HUES64 (cell line): ENCODE data around the gene GALNT17.

ENCODE experiments used
- H3K27ac ChIP-seq: 2 replicates; pipeline ENCODE4 v1.7.0; 2013; ENCODE audit warnings: low read depth, low read length, inconsistent platforms
- H3K27me3 ChIP-seq: 2 replicates; pipeline ENCODE4 v1.6.1; 2013; ENCODE audit warnings: mild to moderate bottlenecking, low read length; ENCODE audit not compliant: insufficient read depth
- H3K36me3 ChIP-seq: 2 replicates; pipeline ENCODE4 v1.6.1; 2013; ENCODE audit warnings: mild to moderate bottlenecking, low read length; ENCODE audit not compliant: insufficient read depth
- H3K4me1 ChIP-seq: 2 replicates; pipeline ENCODE4 v1.6.1; 2013; ENCODE audit warnings: mild to moderate bottlenecking, low read length, moderate library complexity; ENCODE audit not compliant: insufficient read depth
- H3K4me3 ChIP-seq: 2 replicates; pipeline ENCODE4 v1.5.1; 2013; ENCODE audit warnings: mild to moderate bottlenecking, low read length, moderate library complexity
- H3K9ac ChIP-seq: 2 replicates; pipeline ENCODE4 v1.6.1; 2013; ENCODE audit warnings: mild to moderate bottlenecking, low read depth, low read length
- H3K9me3 ChIP-seq: 2 replicates; pipeline ENCODE4 v1.6.1; 2013; ENCODE audit warnings: low read depth, low read length; ENCODE audit not compliant: insufficient read depth
- WGBS: fragments of 150-250, 120-280 bp; methylation state at CpG from one replicate; pipeline ENCODE4 v1.1.7; 2013; ENCODE audit warnings: missing lambda C conversion rate; 5-methylcytosine and 5-hydroxymethylcytosine counted together

GALNT17 gene

GRCh38 chr7:71687831-71688599, 556.1 kb downstream of the GALNT17 start:
- H3K9ac ChIP-seq, result no peak overlapping the region
- H3K36me3 ChIP-seq, result peaks cover 2% of the 10 kb centered on the region; the same call in 1 of the 2 replicates
- peaks cover 5% of the 10 kb centered on the region for H3K4me1 ChIP-seq
- H3K4me3 ChIP-seq, result no peak overlapping the region
- H3K9me3 ChIP-seq, result no peaks in the 10 kb centered on the region
- no peak overlapping the region for H3K27ac ChIP-seq
- no peaks in the 10 kb centered on the region for H3K27me3 ChIP-seq
- 82% methylated on average over 11 of the region's 11 CpGs for WGBS

DNA sequence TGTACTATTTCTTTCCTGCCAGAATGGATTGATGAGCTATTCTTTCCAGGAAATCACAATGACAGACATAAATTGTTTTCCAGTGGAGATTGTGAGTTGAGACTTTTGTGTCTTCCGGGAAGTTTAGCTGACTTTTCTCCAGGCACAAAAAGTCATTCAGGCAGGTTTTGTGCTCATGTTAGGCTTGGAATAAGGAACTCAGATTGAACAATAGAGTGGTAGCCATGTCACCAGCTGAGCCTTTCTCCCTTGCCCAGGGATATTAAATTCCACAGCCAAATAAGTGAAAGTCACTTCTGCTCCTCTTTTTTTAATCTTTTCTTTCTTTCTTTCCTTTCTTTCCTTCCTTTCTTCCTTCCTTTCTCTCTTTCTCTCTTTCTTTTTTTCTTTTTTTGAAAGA, 559.6 kb downstream of the GALNT17 start:
- Histone ChIP-seq H3K4me3 (no peak overlapping the region), H3K9me3 (no peaks in the 10 kb centered on the region), H3K27me3 (no peaks in the 10 kb centered on the region), H3K36me3 (peaks cover 2% of the 10 kb centered on the region; the same call in 1 of the 2 replicates), H3K4me1 (no peaks in the 10 kb centered on the region; the same call in 1 of the 2 replicates), H3K9ac (no peak overlapping the region), H3K27ac (no peak overlapping the region)
- WGBS, result 85% methylated on average over 1 of the region's 1 CpG

- H3K9me3 ChIP-seq, result no peaks in the 10 kb centered on the region; the same call in 1 of the 2 replicates
- H3K36me3 ChIP-seq, result no peaks in the 10 kb centered on the region
- 95% methylated on average over 6 of the region's 6 CpGs for WGBS
- H3K4me1 ChIP-seq, result no peaks in the 10 kb centered on the region; the same call in 1 of the 2 replicates
- no peak overlapping the region for H3K9ac ChIP-seq
- H3K27ac ChIP-seq, result no peak overlapping the region
- H3K27me3 ChIP-seq, result no peaks in the 10 kb centered on the region
- no peak overlapping the region for H3K4me3 ChIP-seq
These were observed 562.7 kb downstream of the GALNT17 start for GRCh38 chr7:71694665-71695064.

- Histone ChIP-seq H3K36me3 (no peaks in the 10 kb centered on the region), H3K4me3 (no peak overlapping the region), H3K9me3 (no peaks in the 10 kb centered on the region; the same call in 1 of the 2 replicates), H3K4me1 (no peaks in the 10 kb centered on the region; the same call in 1 of the 2 replicates), H3K9ac (no peak overlapping the region), H3K27me3 (no peaks in the 10 kb centered on the region), H3K27ac (no peak overlapping the region)
- 96% methylated on average over 1 of the region's 2 CpGs for WGBS
These were observed 563.2 kb downstream of the GALNT17 start for GRCh38 chr7:71695186-71695585.

GRCh38 chr7:71696511-71696910, 564.6 kb downstream of the GALNT17 start:
- WGBS, result 100% methylated on average over 2 of the region's 2 CpGs
- no peak overlapping the region for H3K9ac ChIP-seq

GRCh38 chr7:71697400-71697799, 565.5 kb downstream of the GALNT17 start:
- Histone ChIP-seq H3K4me1 (no peaks in the 10 kb centered on the region), H3K9me3 (no peaks in the 10 kb centered on the region; the same call in 1 of the 2 replicates), H3K36me3 (no peaks in the 10 kb centered on the region), H3K27me3 (no peaks in the 10 kb centered on the region), H3K4me3 (no peak overlapping the region), H3K9ac (no peak overlapping the region), H3K27ac (no peak overlapping the region)
- WGBS, result 100% methylated on average over 3 of the region's 3 CpGs

More at GRCh38 chr7:71696511-71696910, 564.6 kb downstream of the GALNT17 start:
- Histone ChIP-seq H3K27ac (no peak overlapping the region), H3K9me3 (no peaks in the 10 kb centered on the region; the same call in 1 of the 2 replicates), H3K27me3 (no peaks in the 10 kb centered on the region), H3K4me1 (no peaks in the 10 kb centered on the region; the same call in 1 of the 2 replicates), H3K4me3 (no peak overlapping the region), H3K36me3 (no peaks in the 10 kb centered on the region)

DNA sequence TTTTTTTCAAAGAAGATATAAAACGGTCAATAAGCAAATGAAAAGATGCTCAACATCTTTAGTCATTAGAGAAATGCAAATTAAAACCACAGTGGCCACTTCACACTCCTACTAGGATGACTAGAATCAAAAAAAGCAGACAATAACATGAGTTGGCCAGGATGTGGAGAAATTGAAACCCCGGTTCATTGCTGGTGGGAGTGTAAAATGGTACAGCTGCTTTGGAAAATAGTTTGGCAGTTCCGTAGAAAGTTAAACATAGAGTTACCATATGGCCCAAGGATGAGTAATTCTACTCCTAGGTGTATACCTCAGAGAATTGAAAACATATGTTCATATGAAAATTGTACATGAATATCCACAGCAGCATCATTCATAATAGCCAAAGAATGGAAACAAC, 573.3 kb downstream of the GALNT17 start:
- Histone ChIP-seq H3K36me3 (no peaks in the 10 kb centered on the region), H3K27ac (no peak overlapping the region), H3K4me1 (no peaks in the 10 kb centered on the region), H3K27me3 (no peaks in the 10 kb centered on the region), H3K9ac (no peak overlapping the region), H3K4me3 (no peak overlapping the region), H3K9me3 (peaks cover 12% of the 10 kb centered on the region; the same call in 1 of the 2 replicates)
- 97% methylated on average over 3 of the region's 3 CpGs for WGBS

DNA sequence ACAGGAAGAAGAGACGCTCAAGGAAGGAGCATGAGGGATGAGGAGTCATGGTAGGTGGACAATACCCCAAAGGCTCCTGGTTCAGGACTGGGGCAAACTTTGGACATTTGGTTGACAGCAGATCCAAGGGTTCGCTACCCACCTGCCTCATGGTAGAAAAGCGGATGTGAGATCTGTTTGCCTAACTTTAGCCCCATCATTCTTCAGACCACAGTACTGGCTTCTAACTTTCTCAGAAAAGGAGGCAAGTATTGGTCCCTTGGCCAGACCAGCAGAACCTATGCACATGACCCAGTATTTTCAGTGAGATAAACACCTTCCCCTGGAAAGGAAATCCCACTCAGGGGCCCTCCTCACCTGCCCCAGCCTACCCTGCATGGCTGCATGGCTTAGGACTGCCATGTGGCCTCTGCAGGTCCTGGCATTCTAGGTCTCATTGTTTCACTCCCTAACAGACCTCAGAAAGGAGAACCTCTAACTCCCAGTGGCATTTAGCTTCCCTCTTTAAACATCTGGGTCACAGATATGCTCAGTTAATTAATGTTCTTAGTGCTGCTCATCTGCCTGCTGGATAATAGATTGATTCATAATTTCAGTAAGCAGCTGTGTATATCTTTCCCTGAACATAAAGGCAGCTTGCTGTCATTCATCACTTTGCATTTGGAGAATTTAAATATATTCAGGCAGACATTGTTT, 574.1 kb downstream of the GALNT17 start:
- WGBS, result 96% methylated on average over 3 of the region's 3 CpGs
- no peak overlapping the region for H3K27ac ChIP-seq
- H3K4me1 ChIP-seq, result no peaks in the 10 kb centered on the region
- H3K9me3 ChIP-seq, result peaks cover 12% of the 10 kb centered on the region; the same call in 1 of the 2 replicates
- H3K36me3 ChIP-seq, result 0 out of 2 replicates have a peak, but pooled peaks cover 3% of the 10 kb centered on the region
- H3K4me3 ChIP-seq, result no peak overlapping the region
- H3K9ac ChIP-seq, result no peak overlapping the region
- no peaks in the 10 kb centered on the region for H3K27me3 ChIP-seq

DNA sequence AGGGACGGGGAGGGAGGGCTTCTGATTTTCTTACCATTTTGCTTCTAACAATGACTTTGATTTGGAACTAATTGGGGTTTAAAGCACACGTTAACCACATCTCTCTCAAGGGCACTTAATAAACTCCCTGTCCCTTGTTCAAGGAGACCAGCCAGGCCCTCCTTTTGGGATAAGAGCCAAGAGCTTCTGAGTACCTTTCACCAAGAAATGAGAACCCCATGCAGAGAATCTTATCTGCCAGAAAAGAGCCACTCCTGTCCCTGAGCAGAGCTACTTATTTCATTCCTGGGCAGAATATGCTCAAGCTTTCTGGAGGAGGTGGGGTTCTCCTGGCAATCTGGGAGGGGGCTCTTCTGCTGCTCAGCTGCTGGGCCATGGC, 574.6 kb downstream of the GALNT17 start:
- Histone ChIP-seq H3K4me3 (no peak overlapping the region), H3K27ac (no peak overlapping the region), H3K36me3 (0 out of 2 replicates have a peak, but pooled peaks cover 3% of the 10 kb centered on the region), H3K9ac (no peak overlapping the region), H3K4me1 (no peaks in the 10 kb centered on the region), H3K27me3 (no peaks in the 10 kb centered on the region), H3K9me3 (peaks cover 12% of the 10 kb centered on the region; the same call in 1 of the 2 replicates)
- 96% methylated on average over 1 of the region's 2 CpGs for WGBS

GRCh38 chr7:71707041-71707440, 575.1 kb downstream of the GALNT17 start:
- Histone ChIP-seq H3K27me3 (no peaks in the 10 kb centered on the region), H3K4me1 (no peaks in the 10 kb centered on the region), H3K9ac (no peak overlapping the region)

GRCh38 chr7:71708710-71709109, 576.8 kb downstream of the GALNT17 start:
- Histone ChIP-seq H3K27ac (no peak overlapping the region), H3K9ac (no peak overlapping the region), H3K4me1 (no peaks in the 10 kb centered on the region), H3K36me3 (peaks cover 8% of the 10 kb centered on the region; the same call in 1 of the 2 replicates), H3K4me3 (no peak overlapping the region), H3K9me3 (peaks cover 12% of the 10 kb centered on the region; the same call in 1 of the 2 replicates), H3K27me3 (no peaks in the 10 kb centered on the region)
- WGBS, result 88% methylated on average over 2 of the region's 2 CpGs

More at GRCh38 chr7:71707041-71707440, 575.1 kb downstream of the GALNT17 start:
- WGBS, result 95% methylated on average over 2 of the region's 2 CpGs
- Histone ChIP-seq H3K4me3 (no peak overlapping the region), H3K27ac (no peak overlapping the region), H3K36me3 (0 out of 2 replicates have a peak, but pooled peaks cover 3% of the 10 kb centered on the region), H3K9me3 (peaks cover 12% of the 10 kb centered on the region; the same call in 1 of the 2 replicates)
